Aorta (tissue), 5 donors: ENCODE measurements around the gene DPH2. TPM values are rescaled to one million over a fixed set of nuclear protein-coding genes. Genes with fewer than 3 reads are reported as not detected.

Source experiments
- ATAC-seq: fragments of 200-7000 bp; cut with Tn5 transposase; one replicate; pipeline ENCODE4 v1.9.1; 2022; ENCODE audit warnings: moderate library complexity; ENCODE audit not compliant: low FRiP score
- DNase-seq, 2 donors: peaks; one replicate each; pipeline ENCODE4 v3.0.0-alpha.2; 2020
- H3K27ac ChIP-seq, 2 donors: one replicate each; pipeline ENCODE4 v1.5.1; 2013; ENCODE audit warnings: low read length in 2 of 2, mild to moderate bottlenecking in 2 of 2, moderate library complexity in 2 of 2, control low read depth in 1 of 2, inconsistent platforms in 1 of 2, low read depth in 1 of 2
- H3K27me3 ChIP-seq, 2 donors: one replicate each; pipeline ENCODE4 v1.6.1; 2013; ENCODE audit warnings: control low read depth in 1 of 2, low read length in 1 of 2, mild to moderate bottlenecking in 1 of 2, moderate library complexity in 1 of 2; ENCODE audit not compliant: insufficient read depth in 2 of 2, control insufficient read depth in 1 of 2
- H3K36me3 ChIP-seq, 2 donors: one replicate each; pipeline ENCODE4 v1.6.1; 2013; ENCODE audit warnings: control low read depth in 1 of 2, low read length in 1 of 2, mild to moderate bottlenecking in 1 of 2; ENCODE audit not compliant: insufficient read depth in 2 of 2, control insufficient read depth in 1 of 2
- H3K4me1 ChIP-seq, 2 donors: one replicate each; pipeline ENCODE4 v1.6.1; 2013; ENCODE audit warnings: low read length in 2 of 2, control low read depth in 1 of 2, mild to moderate bottlenecking in 1 of 2, moderate library complexity in 1 of 2; ENCODE audit not compliant: insufficient read depth in 2 of 2, control insufficient read depth in 1 of 2
- H3K4me3 ChIP-seq, 2 donors: one replicate each; pipeline ENCODE4 v1.5.1; 2013; ENCODE audit warnings: low read length in 2 of 2, control low read depth in 1 of 2, mild to moderate bottlenecking in 1 of 2
- H3K9me3 ChIP-seq: one replicate; pipeline ENCODE4 v1.6.1; 2013; ENCODE audit warnings: mild to moderate bottlenecking, low read length; ENCODE audit not compliant: control insufficient read depth
- WGBS, 2 donors: extraction: QIAGEN DNeasy Blood & Tissue Kit; methylation state at CpG; one replicate each; pipeline ENCODE4 v1.1.7; 2013; 5-methylcytosine and 5-hydroxymethylcytosine counted together
- intact Hi-C, 2 donors: fragments of 100-400 bp; cut with DNase I; formaldehyde crosslinking; loops; one replicate each; pipeline versions ENCODE4 v1.14.2 to v1.15.0; 2022
- long read RNA-seq, 2 donors: library from polyadenylated mRNA; unstranded; transcript quantifications; one replicate each; pipeline ENCODE4 v2.0.0, GENCODE V29; 2020 to 2021
- polyA plus RNA-seq, 2 donors: library from polyadenylated mRNA; stranded (reverse); fragments of 200-250 nt; gene quantifications; one replicate each; pipeline ENCODE4 v1.2.3, GENCODE V29; 2013
- total RNA-seq, 2 donors: library from RNA; stranded (reverse); fragmentation: NEBNext Ultra II Directional; extraction: Animal tissue kit (Norgen Biotek cat#: 25700); gene quantifications; one replicate each; pipeline ENCODE4 v1.2.1, GENCODE V29; 2021
- donor health status: healthy with polysubstance abuse.
- donor health status: Bipolar disorder and iron deficiency.
- donor health status: DM: no; HTN: no; CAD: no.
- donor health status: DM: no; HTN: no; CAD: no.
- donor health status: DM: yes; HTN: yes; CAD: no.

DPH2 gene, protein sequence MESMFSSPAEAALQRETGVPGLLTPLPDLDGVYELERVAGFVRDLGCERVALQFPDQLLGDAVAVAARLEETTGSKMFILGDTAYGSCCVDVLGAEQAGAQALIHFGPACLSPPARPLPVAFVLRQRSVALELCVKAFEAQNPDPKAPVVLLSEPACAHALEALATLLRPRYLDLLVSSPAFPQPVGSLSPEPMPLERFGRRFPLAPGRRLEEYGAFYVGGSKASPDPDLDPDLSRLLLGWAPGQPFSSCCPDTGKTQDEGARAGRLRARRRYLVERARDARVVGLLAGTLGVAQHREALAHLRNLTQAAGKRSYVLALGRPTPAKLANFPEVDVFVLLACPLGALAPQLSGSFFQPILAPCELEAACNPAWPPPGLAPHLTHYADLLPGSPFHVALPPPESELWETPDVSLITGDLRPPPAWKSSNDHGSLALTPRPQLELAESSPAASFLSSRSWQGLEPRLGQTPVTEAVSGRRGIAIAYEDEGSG
- total RNA-seq (10 to 100 TPM; 11.8 to 14.7 TPM), polyA plus RNA-seq (10 to 100 TPM in 1 of 2 donors, 1 to 10 TPM in 1; 6.0 to 15.8 TPM)
- long read RNA-seq, donor 1, transcript DPH2-201 (6 exons, 2,472 nt) = major isoform, 21 of 33 reads
- long read RNA-seq, donor 1, partial matches to known transcripts = 4 of 33 reads
- long read RNA-seq, donor 1, other reads (novel, unspliced or antisense) = 4 of 33 reads
- long read RNA-seq, donor 2, partial matches to known transcripts = 4 of 11 reads
- long read RNA-seq, donor 2, other reads (novel, unspliced or antisense) = 1 of 11 reads

DNA sequence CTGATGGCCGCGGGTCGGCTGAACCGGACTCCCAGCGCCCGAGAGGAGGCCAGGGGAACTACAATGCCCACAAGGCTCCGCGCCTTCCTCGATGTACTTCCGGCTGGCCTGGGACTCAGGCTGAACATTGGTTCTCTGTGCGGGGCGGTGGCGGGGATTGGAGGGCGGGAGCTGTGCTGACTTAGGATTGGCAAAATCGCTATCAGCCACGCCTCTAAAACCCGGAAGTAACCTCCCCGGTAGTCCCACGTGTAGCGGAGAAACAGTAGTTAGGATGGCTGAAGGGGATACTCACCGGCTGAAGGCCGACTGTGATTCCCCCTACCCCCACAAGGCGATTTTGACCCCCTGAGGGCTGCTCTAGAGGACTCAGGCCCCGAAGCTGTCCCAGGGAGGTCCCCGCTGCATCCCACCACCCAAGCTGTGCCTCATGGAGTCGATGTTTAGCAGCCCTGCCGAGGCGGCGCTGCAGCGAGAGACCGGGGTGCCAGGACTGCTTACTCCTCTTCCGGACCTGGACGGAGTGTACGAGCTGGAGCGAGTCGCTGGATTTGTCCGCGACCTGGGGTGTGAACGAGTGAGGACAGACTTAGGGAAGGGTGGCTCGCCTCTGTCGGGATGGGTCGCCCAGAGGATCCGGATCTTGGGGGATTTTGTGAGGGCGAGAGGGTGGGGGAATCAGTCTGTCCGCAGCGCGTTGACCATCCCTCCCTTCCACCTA, at the start of gene DPH2:
Gene DPH2, plus strand, starts transcription at position 265 of the 721 bp plus-strand sequence. Its CDS starts 166 bp downstream, at position 431.
- intact Hi-C loops = loop anchor here in 1 of 2 donors (1.0 kb wide), 1 partner anchor 24 kb away; the partner anchor contains the start of gene IPO13
- peak; percentile 99 for DNase-seq
- 0 to 1% methylated on average over 46 to 47 of the region's 47 CpGs for WGBS, 2 donors

DNA sequence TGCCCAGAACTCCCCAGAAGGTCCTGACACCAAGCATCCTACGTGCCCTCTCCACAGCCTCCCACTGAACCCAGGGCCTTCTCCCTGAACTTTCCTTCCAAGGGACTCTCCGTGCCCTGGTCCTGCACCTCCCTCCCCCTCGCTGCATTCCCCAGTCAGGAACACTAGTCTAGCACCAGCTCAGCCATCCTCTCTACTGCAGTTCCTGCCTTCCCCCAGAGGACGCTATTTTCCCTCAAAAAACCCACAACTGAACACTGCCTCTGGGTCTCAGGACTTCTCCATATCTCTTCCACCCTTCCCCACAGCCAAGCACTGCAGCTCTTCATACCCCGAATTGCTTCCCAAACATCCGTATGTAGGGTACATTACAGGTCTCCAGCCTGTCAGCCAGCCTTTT, 48.8 kb upstream of the DPH2 start:
- DNase-seq = no peak
- Histone ChIP-seq H3K36me3 (peaks cover 0 to 2% of the 10 kb centered on the region in 2 donors), H3K9me3 (no peaks in the 10 kb centered on the region), H3K4me3 (no peak overlapping the region), H3K27ac (no peak overlapping the region), H3K4me1 (no peaks in the 10 kb centered on the region), H3K27me3 (no peaks in the 10 kb centered on the region)
- intact Hi-C loops = loop anchor here in 1 of 2 donors (10.0 kb wide), 1 partner anchor 76 kb away; no protein-coding TSS in a partner anchor
- WGBS, 2 donors = 81 to 91% methylated on average over 5 to 6 of the region's 6 CpGs
- ATAC-seq = no peak

More for the DNA sequence above, at the start of gene DPH2:
- no peaks in the 10 kb centered on the region for H3K9me3 ChIP-seq
- no peaks in the 10 kb centered on the region for H3K36me3 ChIP-seq
- H3K27ac ChIP-seq = no peak within 1 kb of the TSS
- ATAC-seq = peak; percentile 95
- H3K4me3 ChIP-seq = peak within 1 kb of the TSS; percentile 55 to 60
- H3K27me3 ChIP-seq = no peaks in the 10 kb centered on the region
- H3K4me1 ChIP-seq = no peaks in the 10 kb centered on the region

DNA sequence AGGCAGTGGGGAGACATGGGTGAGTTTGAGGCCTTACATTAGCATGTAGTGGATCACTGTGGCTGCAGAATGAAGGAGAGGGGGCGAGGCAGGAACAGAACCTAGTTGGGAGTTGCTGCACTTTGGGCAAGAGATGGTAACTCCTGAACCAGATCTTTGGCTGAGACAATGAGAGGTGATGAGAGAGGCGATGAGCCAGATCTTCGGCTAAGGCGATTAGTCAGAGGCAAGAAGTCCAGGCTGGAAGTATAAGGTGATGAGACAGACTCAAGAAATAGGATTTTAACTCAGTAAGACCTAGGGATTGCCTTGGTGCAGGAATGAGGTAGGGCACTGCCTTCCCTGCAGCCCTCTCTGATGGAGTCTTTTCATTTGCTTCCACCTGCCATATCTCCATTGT, 45.3 kb upstream of the DPH2 start:
- no peak for DNase-seq
- Histone ChIP-seq H3K27ac (no peak overlapping the region), H3K4me1 (no peaks in the 10 kb centered on the region), H3K4me3 (no peak overlapping the region), H3K27me3 (no peaks in the 10 kb centered on the region), H3K36me3 (peaks cover 0 to 2% of the 10 kb centered on the region in 2 donors), H3K9me3 (no peaks in the 10 kb centered on the region)
- 85 to 99% methylated on average over 4 of the region's 4 CpGs for WGBS, 2 donors
- intact Hi-C loops = loop anchor here in 1 of 2 donors (10.0 kb wide), 1 partner anchor 80 kb away; no protein-coding TSS in a partner anchor
- no peak for ATAC-seq

DNA sequence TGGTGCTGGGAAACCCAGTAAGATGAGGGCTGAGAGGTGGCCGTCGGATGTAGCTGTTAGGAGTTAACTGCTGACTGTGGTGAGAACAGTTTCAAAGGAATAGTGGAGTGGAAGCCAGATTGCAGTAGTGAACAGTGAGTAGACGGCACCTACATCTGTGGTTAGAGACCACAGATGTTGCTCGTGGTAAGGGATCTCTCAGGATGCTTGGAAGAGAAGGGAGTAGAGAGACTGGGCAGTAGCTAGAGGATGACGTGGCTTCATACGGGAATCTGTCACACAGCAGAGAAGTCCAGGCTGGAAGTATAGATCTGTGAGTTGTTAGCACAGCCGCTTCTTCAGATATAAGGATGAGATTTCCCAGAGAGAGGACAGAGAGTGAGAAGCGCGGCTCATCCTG, 44.0 kb upstream of the DPH2 start:
- Histone ChIP-seq H3K9me3 (no peaks in the 10 kb centered on the region), H3K27ac (no peak overlapping the region), H3K27me3 (no peaks in the 10 kb centered on the region), H3K4me3 (no peak overlapping the region), H3K36me3 (peaks cover 0 to 2% of the 10 kb centered on the region in 2 donors), H3K4me1 (no peaks in the 10 kb centered on the region)
- no peak for DNase-seq
- intact Hi-C loops = loop anchor here in 1 of 2 donors (10.0 kb wide), 1 partner anchor 81 kb away; no protein-coding TSS in a partner anchor
- ATAC-seq = no peak
- 95 to 96% methylated on average over 9 of the region's 9 CpGs for WGBS, 2 donors

DNA sequence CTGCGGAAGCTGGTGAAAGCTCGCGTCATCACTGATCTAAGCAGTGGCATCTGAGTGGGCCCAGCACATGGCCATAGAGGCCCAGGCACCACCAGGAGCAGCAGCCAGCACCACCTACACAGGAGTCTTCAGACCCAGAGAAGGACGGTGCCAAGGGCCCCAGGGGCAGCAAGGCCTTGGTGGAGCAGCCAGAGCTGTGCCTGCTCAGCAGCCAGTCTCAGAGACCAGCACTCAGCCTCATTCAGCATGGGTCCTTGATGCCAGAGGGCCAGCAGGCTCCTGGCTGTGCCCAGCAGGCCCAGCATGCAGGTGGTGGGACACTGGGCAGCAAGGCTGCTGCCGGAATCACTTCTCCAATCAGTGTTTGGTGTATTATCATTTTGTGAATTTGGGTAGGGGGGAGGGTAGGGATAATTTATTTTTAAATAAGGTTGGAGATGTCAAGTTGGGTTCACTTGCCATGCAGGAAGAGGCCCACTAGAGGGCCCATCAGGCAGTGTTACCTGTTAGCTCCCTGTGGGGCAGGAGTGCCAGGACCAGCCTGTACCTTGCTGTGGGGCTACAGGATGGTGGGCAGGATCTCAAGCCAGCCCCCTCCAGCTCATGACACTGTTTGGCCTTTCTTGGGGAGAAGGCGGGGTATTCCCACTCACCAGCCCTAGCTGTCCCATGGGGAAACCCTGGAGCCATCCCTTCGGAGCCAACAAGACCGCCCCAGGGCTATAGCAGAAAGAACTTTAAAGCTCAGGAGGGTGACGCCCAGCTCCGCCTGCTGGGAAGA, 39.5 kb upstream of the DPH2 start:
- Histone ChIP-seq H3K4me1 (no peaks in the 10 kb centered on the region), H3K4me3 (no peak overlapping the region), H3K9me3 (no peaks in the 10 kb centered on the region), H3K36me3 (peaks cover 0 to 2% of the 10 kb centered on the region in 2 donors), H3K27me3 (no peaks in the 10 kb centered on the region), H3K27ac (no peak overlapping the region)
- DNase-seq (peak in 1 of 2 donors; percentile 53), ATAC-seq (no peak)
- 95 to 97% methylated on average over 10 of the region's 10 CpGs for WGBS, 2 donors
- intact Hi-C loops = loop anchor here in 1 of 2 donors (10.0 kb wide), 1 partner anchor 396 kb away; the partner anchor contains the start of gene PTPRF

DNA sequence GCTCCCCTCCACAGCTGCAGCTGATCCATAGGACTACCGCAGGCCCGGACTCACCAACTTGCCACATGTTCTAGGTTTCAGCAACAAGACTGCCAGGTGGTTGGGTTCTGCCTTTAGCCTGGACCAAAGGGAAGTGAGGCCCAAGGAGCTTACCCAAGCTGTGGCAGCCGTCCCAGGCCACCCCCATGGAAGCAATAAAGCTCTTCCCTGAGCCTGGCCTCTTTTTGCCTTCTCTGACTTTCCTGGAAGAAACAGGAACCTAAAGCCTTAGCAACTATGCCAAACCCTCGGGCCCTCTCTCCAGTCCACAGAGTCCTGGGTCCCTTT, 38.9 kb upstream of the DPH2 start:
- Histone ChIP-seq H3K27ac (no peak overlapping the region), H3K4me3 (no peak overlapping the region), H3K36me3 (no peaks in the 10 kb centered on the region), H3K4me1 (no peaks in the 10 kb centered on the region), H3K27me3 (no peaks in the 10 kb centered on the region), H3K9me3 (no peaks in the 10 kb centered on the region)
- DNase-seq (no peak), ATAC-seq (no peak)
- WGBS, 2 donors = 72 to 93% methylated on average over 4 of the region's 4 CpGs
- intact Hi-C loops = loop anchor here in 1 of 2 donors (10.0 kb wide), 1 partner anchor 396 kb away; the partner anchor contains the start of gene PTPRF

DNA sequence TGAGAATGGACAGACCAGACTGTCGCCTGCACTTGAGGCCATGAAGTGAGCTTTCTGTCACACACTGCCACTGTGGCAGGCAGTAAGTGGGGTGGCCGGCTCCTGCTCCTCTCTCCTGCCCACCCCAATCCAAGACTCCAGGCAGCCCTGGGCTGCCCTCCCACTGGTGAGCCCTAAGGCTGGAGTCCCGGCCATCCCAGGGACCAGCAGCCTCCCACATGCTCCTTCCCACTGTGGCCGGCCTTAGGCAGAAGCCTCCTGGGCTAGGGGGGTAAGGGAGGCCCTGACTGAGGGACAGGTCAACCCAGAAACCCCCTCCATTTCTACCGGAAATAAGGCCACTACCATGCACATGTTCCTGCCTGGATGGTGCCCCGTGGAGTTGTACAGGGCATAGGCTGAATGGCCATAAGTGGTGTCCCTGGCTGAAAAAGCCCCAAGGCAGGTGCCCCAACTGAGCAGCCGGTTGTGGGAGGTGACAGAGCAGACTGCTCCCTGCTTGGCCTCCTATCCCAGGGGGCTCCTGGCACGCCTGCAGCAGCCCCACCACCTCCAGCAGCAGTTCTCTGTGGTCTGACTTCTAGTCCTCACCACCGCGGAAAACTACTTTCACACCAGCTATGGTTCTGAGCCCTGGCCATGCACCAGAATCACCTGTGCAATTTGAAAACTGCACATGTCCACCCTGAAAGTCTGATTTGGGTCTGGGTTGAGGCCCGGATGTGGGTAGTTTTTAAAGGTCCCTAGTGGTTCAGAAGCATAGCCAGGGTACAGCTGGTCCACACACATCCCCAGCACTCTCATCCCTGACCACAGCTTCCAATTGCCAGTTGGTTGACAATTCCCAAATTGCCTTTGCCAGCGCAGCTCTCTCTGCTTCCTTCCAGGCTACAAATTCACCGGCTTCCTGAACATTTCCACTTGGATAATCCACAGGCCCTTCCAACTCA, 37.8 kb upstream of the DPH2 start:
- Histone ChIP-seq H3K27ac (no peak overlapping the region), H3K4me1 (no peaks in the 10 kb centered on the region), H3K36me3 (no peaks in the 10 kb centered on the region), H3K9me3 (no peaks in the 10 kb centered on the region), H3K27me3 (no peaks in the 10 kb centered on the region), H3K4me3 (no peak overlapping the region)
- 92 to 93% methylated on average over 13 of the region's 13 CpGs for WGBS, 2 donors
- DNase-seq (peak in 1 of 2 donors; percentile 61), ATAC-seq (no peak)
- intact Hi-C loops = loop anchor here in 1 of 2 donors (10.0 kb wide), 1 partner anchor 397 kb away; the partner anchor contains the start of gene PTPRF
